ENCODE data around the gene R3HDM4. TPM values are rescaled to one million over a fixed set of nuclear protein-coding genes. Genes with fewer than 3 reads are reported as not detected.
"Not testable (repeated sequence)": the region's sequence is repeated elsewhere in the genome, so short reads cannot be mapped to it uniquely, and the experiment has no call there.

Gene R3HDM4
- total RNA-seq, 2 experiments from 2014 or later, result 73.7 to 83.3 TPM

- Mint-ChIP-seq H3K4me3 (peak within 1 kb of the TSS; percentile 78), H3K9me3 (ENCODE audit: low read depth) (no peaks in the 10 kb centered on the region), H3K27ac (peak within 1 kb of the TSS; percentile 98), H3K36me3 (ENCODE audit: low read depth) (peaks cover 7% of the 10 kb centered on the region), H3K4me1 (peaks cover 13% of the 10 kb centered on the region), H3K27me3 (no peaks in the 10 kb centered on the region)
- ChIA-PET POLR2A (interaction anchor here (0.5 to 1.3 kb wide), 6 partner anchors 12 to 365 kb away, joined by 3 to 10 read pairs (median 6); no protein-coding TSS in a partner anchor), CTCF (interaction anchor here (0.6 to 1.9 kb wide), 10 partner anchors 9 to 190 kb away, joined by 3 to 6 read pairs (median 3); partner anchors contain the start of gene WDR18)
- intact Hi-C loops (cut with DNase I, micrococcal nuclease), result loop anchor here (1.0 to 2.0 kb wide), 10 partner anchors 16 to 213 kb away; partner anchors contain the start of genes PTBP1 (in 1 of the 2), R3HDM4 (in 1 of the 2), RNU6-2 (in 1 of the 2) and TMEM259 (in 1 of the 2)
- DNase-seq (peak; percentile 95), ATAC-seq (peak; percentile 96)
Measured at GRCh38 chr19:892894-893689, 19.9 kb downstream of the R3HDM4 start, which contains the start of the genes MED16 and RNU6-9. TSS of gene MED16 (minus strand) at chr19:893187. CDS start at chr19:891131, 2,056 bp downstream. TSS of gene RNU6-9 (plus strand) at chr19:893484.

- DNase-seq (peak; percentile 33), ATAC-seq (peak; percentile 9)
- Mint-ChIP-seq H3K4me1 (peaks cover 13% of the 10 kb centered on the region), H3K27ac (peak overlapping the region; percentile 77), H3K36me3 (ENCODE audit: low read depth) (peaks cover 6% of the 10 kb centered on the region), H3K27me3 (no peaks in the 10 kb centered on the region), H3K9me3 (ENCODE audit: low read depth) (no peaks in the 10 kb centered on the region), H3K4me3 (peak overlapping the region; percentile 78)
- ChIA-PET POLR2A (interaction anchor here (0.6 to 1.3 kb wide), 4 partner anchors 11 to 29 kb away, joined by 3 to 10 read pairs (median 4); no protein-coding TSS in a partner anchor), CTCF (interaction anchor here (1.0 to 1.9 kb wide), 4 partner anchors 15 to 189 kb away, joined by 3 to 6 read pairs (median 4); no protein-coding TSS in a partner anchor)
- intact Hi-C loops (cut with DNase I, micrococcal nuclease), result loop anchor here (2.0 kb wide), 2 partner anchors 16 to 28 kb away; no protein-coding TSS in a partner anchor
Measured at GRCh38 chr19:892243-892893, 20.7 kb downstream of the R3HDM4 start.

- H3K9me3 Mint-ChIP-seq (ENCODE audit: low read depth); H3K36me3 Mint-ChIP-seq (ENCODE audit: low read depth); H3K27me3 Mint-ChIP-seq; ATAC-seq; H3K27ac Mint-ChIP-seq; DNase-seq: not testable (repeated sequence)
- ChIA-PET POLR2A (interaction anchor here (0.6 kb wide), 1 partner anchor 11 kb away, joined by 5 read pairs; no protein-coding TSS in a partner anchor), CTCF (interaction anchor here (1.9 kb wide), 1 partner anchor 28 kb away, joined by 6 read pairs; no protein-coding TSS in a partner anchor)
- peaks cover 13% of the 10 kb centered on the region for H3K4me1 Mint-ChIP-seq
- intact Hi-C loops (cut with DNase I, micrococcal nuclease), result loop anchor here (2.0 kb wide), 2 partner anchors 17 to 29 kb away; no protein-coding TSS in a partner anchor
- H3K4me3 Mint-ChIP-seq, result peak overlapping the region; percentile 78
Measured at GRCh38 chr19:891421-892200, 21.4 kb downstream of the R3HDM4 start.

DNA sequence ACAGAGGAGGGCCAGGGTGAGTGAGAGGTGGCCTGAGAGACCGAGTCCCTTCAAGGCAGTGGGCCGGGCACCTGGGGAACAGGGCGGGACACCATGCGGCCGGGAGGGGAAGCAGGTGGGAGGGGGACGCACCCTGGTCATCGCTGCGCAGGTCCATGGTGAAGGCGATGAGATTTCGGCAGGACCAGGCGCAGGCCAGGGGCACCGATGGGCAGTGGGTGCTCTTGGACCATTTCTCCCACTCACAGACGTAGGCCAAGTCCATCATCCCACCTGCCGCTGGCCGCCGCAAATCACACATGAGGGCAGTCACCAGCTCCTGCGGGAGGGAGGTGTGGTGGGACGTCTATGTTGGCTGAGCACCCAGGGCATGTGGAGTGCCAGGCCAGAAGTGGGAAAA, 22.2 kb downstream of the R3HDM4 start:
- ATAC-seq, result no peak
- H3K4me3 Mint-ChIP-seq, result peak overlapping the region; percentile 60
- DNase-seq, result no peak
- no peak overlapping the region for H3K27ac Mint-ChIP-seq
- intact Hi-C loops (cut with DNase I, micrococcal nuclease), result no loop called here
- ChIA-PET POLR2A (no interaction called here), CTCF (no interaction called here)
- H3K4me1 Mint-ChIP-seq, result peaks cover 13% of the 10 kb centered on the region
- H3K9me3 Mint-ChIP-seq (ENCODE audit: low read depth), result no peaks in the 10 kb centered on the region
- no peaks in the 10 kb centered on the region for H3K27me3 Mint-ChIP-seq
- H3K36me3 Mint-ChIP-seq (ENCODE audit: low read depth), result peaks cover 6% of the 10 kb centered on the region

DNA sequence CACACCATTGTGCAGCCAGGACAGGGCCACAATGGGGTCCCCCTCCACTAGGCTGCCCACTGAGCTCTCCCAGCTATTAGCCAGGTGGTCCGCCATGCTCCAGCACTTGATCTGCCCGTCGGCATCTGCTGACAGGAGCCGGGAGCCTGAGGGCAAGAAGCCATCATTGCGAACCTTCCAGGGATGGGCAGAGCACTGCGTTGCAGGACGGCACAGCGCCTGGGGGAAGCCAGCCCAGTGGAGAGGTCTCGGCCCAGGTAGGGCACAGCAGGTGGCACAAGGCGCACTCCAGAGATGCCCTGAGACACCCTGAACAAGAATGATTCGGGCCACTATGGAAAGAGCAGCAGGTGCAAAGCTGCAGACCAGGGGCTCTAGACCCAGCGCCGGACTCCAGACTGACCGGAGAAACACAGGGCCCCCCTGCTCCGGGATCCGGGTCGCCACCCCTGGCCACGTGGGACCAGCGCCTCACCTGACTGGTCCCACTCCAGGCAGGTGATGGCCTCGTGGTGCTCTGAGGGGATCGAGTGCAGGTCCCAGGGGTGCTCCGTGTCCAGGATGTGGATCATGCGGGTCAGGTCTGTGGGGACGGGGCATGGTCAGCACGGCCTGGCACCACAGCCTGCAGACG, 23.2 kb downstream of the R3HDM4 start:
- intact Hi-C loops (cut with DNase I, micrococcal nuclease), result no loop called here
- no peaks in the 10 kb centered on the region for H3K27me3 Mint-ChIP-seq
- ChIA-PET POLR2A (no interaction called here), CTCF (no interaction called here)
- ATAC-seq (no peak), DNase-seq (no peak)
- no peaks in the 10 kb centered on the region for H3K9me3 Mint-ChIP-seq (ENCODE audit: low read depth)
- no peak overlapping the region for H3K4me3 Mint-ChIP-seq
- H3K4me1 Mint-ChIP-seq, result peaks cover 13% of the 10 kb centered on the region
- H3K36me3 Mint-ChIP-seq (ENCODE audit: low read depth), result peaks cover 6% of the 10 kb centered on the region
- no peak overlapping the region for H3K27ac Mint-ChIP-seq

DNA sequence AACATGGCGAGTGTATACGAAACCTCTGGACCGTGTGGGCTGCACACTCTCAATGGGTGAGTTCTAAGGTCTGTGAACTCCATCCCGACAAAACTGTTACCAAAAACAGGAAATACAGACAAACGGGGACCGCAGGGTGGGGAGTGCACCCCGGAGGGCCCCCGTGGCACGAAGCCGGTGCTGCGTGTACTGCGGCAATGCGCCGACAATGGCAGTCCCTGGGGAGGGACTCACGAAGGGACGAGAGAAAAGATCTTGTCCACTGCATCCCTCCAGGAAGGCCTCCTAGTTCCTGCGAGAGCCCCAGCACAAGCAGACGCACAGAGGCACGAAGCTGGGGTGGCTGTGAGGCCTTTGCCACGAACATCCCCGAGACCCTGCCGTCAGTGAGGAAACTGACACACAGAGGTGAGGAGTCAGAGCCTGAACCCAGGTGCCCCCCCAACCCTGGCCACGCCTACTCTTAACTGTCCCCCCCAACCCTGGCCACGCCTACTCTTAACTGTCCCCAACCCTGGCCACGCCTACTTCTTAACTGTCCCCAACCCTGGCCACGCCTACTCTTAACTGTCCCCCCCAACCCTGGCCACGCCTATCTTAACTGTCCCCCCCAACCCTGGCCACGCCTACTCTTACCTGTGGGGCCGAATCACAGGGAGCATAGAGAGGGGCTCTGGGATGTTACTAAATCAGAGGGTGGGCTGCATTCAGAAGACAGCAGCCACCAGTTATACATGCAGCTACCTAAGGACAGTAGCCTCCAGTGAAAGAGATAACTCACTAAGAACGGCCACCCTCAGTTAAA, 24.2 kb downstream of the R3HDM4 start:
- DNase-seq, result peak; percentile 55
- CTCF ChIA-PET, result no interaction called here
- POLR2A ChIA-PET, result no interaction called here

DNA sequence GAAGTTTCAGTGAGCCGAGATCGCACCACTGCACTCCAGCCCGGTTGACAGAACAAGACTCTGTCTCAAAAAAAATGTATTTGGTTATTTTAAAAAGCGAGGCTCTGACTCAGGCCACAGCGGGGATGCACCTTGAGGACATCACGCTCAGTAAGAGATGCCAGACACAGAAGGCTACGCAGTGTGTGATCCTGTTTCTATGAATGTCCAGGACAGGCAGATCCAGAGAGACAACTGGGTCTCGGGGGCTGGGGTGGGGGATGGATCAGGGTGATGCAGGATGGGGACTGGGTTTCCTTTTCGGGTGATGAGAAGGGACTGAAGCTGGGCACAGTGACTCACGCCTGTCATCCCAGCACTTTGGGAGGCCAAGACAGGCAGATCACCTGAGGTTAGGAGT, 25.4 kb downstream of the R3HDM4 start:
- Mint-ChIP-seq H3K9me3 (ENCODE audit: low read depth) (no peaks in the 10 kb centered on the region), H3K36me3 (ENCODE audit: low read depth) (peaks cover 3% of the 10 kb centered on the region), H3K27ac (no peak overlapping the region), H3K4me3 (no peak overlapping the region), H3K27me3 (no peaks in the 10 kb centered on the region), H3K4me1 (peaks cover 2% of the 10 kb centered on the region)
- CTCF ChIA-PET, result no interaction called here
- DNase-seq (no peak), ATAC-seq (no peak)
- POLR2A ChIA-PET, result no interaction called here
- intact Hi-C loops (cut with DNase I, micrococcal nuclease), result no loop called here

More for the DNA sequence above, 24.2 kb downstream of the R3HDM4 start:
- Mint-ChIP-seq H3K4me1 (peaks cover 10% of the 10 kb centered on the region), H3K27ac (peak overlapping the region; percentile 60), H3K9me3 (ENCODE audit: low read depth) (no peaks in the 10 kb centered on the region), H3K4me3 (no peak overlapping the region), H3K36me3 (ENCODE audit: low read depth) (peaks cover 6% of the 10 kb centered on the region), H3K27me3 (no peaks in the 10 kb centered on the region)
- ATAC-seq, result no peak
- intact Hi-C loops (cut with DNase I, micrococcal nuclease), result no loop called here

DNA sequence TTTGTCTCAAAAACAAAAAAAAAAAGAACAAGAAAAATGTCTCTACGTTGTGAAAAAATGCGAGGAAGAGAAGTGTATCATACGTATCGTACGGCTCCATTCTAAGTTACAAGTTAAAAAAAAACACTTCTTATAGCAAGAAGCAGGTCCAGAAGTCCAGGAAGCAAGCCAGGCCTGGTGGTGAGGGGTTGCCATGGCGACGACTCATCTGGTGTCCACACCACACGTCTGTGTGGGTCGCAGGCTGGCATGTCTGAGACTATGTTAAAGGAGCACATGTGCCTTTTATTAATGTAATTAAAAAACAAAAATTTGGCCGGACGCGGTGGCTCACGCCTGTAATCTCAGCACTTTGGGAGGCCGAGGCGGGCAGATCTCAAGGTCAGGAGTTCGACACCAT, 25.9 kb downstream of the R3HDM4 start:
- CTCF ChIA-PET, result no interaction called here
- Mint-ChIP-seq H3K36me3 (ENCODE audit: low read depth) (peaks cover 7% of the 10 kb centered on the region), H3K27ac (no peak overlapping the region), H3K4me1 (peaks cover 2% of the 10 kb centered on the region), H3K27me3 (no peaks in the 10 kb centered on the region), H3K9me3 (ENCODE audit: low read depth) (no peaks in the 10 kb centered on the region), H3K4me3 (no peak overlapping the region)
- ATAC-seq (no peak), DNase-seq (no peak)
- POLR2A ChIA-PET, result no interaction called here
- intact Hi-C loops (cut with DNase I, micrococcal nuclease), result no loop called here

- intact Hi-C loops (cut with DNase I, micrococcal nuclease), result no loop called here
- CTCF ChIA-PET, result no interaction called here
Measured at GRCh38 chr19:885536-886224, 27.3 kb downstream of the R3HDM4 start.

More at GRCh38 chr19:885536-886224, 27.3 kb downstream of the R3HDM4 start:
- H3K4me1 Mint-ChIP-seq, result peaks cover 2% of the 10 kb centered on the region
- H3K27ac Mint-ChIP-seq, result no peak overlapping the region
- DNase-seq (no peak), ATAC-seq (no peak)
- no peak overlapping the region for H3K4me3 Mint-ChIP-seq
- H3K9me3 Mint-ChIP-seq (ENCODE audit: low read depth), result no peaks in the 10 kb centered on the region
- no peaks in the 10 kb centered on the region for H3K27me3 Mint-ChIP-seq
- H3K36me3 Mint-ChIP-seq (ENCODE audit: low read depth), result peaks cover 17% of the 10 kb centered on the region
- POLR2A ChIA-PET, result no interaction called here

Data from activated CD4-positive, alpha-beta T cell treated with anti-CD3 and anti-CD28 coated beads for 36 hours (primary cell).